ENCODE measurements around the gene LRPAP1.
"Not testable (repeated sequence)": the region's sequence is repeated elsewhere in the genome, so short reads cannot be mapped to it uniquely, and the experiment has no call there.

Gene LRPAP1

GRCh38 chr4:3455596-3455995, 76.6 kb downstream of the LRPAP1 start:
- not testable (repeated sequence) for H3K4me3 ChIP-seq (ENCODE audit: low read depth in 1 of 2, low read length in 2 of 2); H3K36me3 ChIP-seq (ENCODE audit: control insufficient read depth in 1 of 2, insufficient read depth in 2 of 2, low read length in 2 of 2); H3K4me1 ChIP-seq (ENCODE audit: control insufficient read depth in 1 of 2, insufficient read depth in 2 of 2, low read length in 2 of 2)

More at GRCh38 chr4:3455596-3455995, 76.6 kb downstream of the LRPAP1 start:
- H3K27ac ChIP-seq (ENCODE audit: low read length); H3K9me3 ChIP-seq (ENCODE audit: control insufficient read depth in 1 of 2, low read length in 2 of 2); H3K27me3 ChIP-seq (ENCODE audit: low read depth, low read length): not testable (repeated sequence)
